GM12878 (cell line): ENCODE measurements around the gene ANO8. TPM values are rescaled to one million over a fixed set of nuclear protein-coding genes. Genes with fewer than 3 reads are reported as not detected.

Source experiments
- ATAC-seq: fragments of 200-7000 bp; cut with Tn5 transposase; 3 replicates; pipeline ENCODE4 v1.9.1; 2020; ENCODE audit warnings: mild to moderate bottlenecking, moderate library complexity
- BruUV-seq: library from RNA; stranded (reverse); fragments of 400-500 nt; replicated peaks from 2 replicates; lab custom pipeline; 2021; lab: Mats Ljungman, UMichigan
- CTCF ChIA-PET: fragments of 300-600 bp; sonication (Branson Sonifier 250); formaldehyde crosslinking; extraction: SDS; loops from one replicate; lab custom pipeline; 2021; ENCODE audit warnings: inconsistent platforms; lab: Yijun Ruan, JAX
- POLR2A ChIA-PET: fragments of 350-600 bp; formaldehyde crosslinking; extraction: SDS; loops from one replicate; lab custom pipeline; 2021; ENCODE audit warnings: inconsistent platforms; lab: Charles Lee
- RAD21 ChIA-PET: fragments of 300-600 bp; sonication (Branson Sonifier 250); formaldehyde crosslinking; loops from one replicate; lab custom pipeline; 2023; ENCODE audit warnings: antibody characterized with exemption; ENCODE audit not compliant: unreplicated experiment; lab: Charles Lee
- SMC1A ChIA-PET: fragments of 300-600 bp; sonication (Branson Sonifier 250); formaldehyde crosslinking; loops from one replicate; lab custom pipeline; 2023; ENCODE audit not compliant: unreplicated experiment, uncharacterized antibody; lab: Charles Lee
- DNase-seq: peaks from one replicate; pipeline ENCODE4 v3.0.0-alpha.2; 2011; ENCODE audit warnings: low read depth, low spot score
- FAIRE-seq: peaks from 3 replicates; lab custom pipeline; 2011; peaks lifted over from hg19 to GRCh38; lab: Jason Lieb, UNC
- H2AFZ ChIP-seq: 2 replicates; pipeline ENCODE4 v1.6.0; 2011; ENCODE audit warnings: low read depth, low read length, control low read depth; ENCODE audit not compliant: control insufficient read depth
- H3K27ac ChIP-seq: 2 replicates; pipeline ENCODE4 v1.5.1; 2011; ENCODE audit warnings: control low read depth; ENCODE audit not compliant: control insufficient read depth, insufficient read depth
- H3K27me3 ChIP-seq, 2 experiments: replicated peaks in 1 of 2; 2 replicates each; pipeline versions ENCODE4 v1.6.0 to v1.6.1; 2011; ENCODE audit warnings: low read length in 1 of 2; ENCODE audit not compliant: control insufficient read depth in 2 of 2, insufficient read depth in 2 of 2
- H3K36me3 ChIP-seq, 2 experiments: 2 replicates each; pipeline ENCODE4 v1.5.1; 2011; ENCODE audit warnings: low read length in 1 of 2; ENCODE audit not compliant: control insufficient read depth in 2 of 2, insufficient read depth in 2 of 2
- H3K4me1 ChIP-seq: 2 replicates; pipeline ENCODE4 v1.6.1; 2011; ENCODE audit warnings: mild to moderate bottlenecking, low read length, moderate library complexity, mixed read lengths; ENCODE audit not compliant: control insufficient read depth, insufficient read depth
- H3K4me2 ChIP-seq: 2 replicates; pipeline ENCODE4 v1.6.0; 2011; ENCODE audit warnings: control low read depth; ENCODE audit not compliant: control insufficient read depth, insufficient read depth
- H3K4me3 ChIP-seq: fragments of 200-600 bp; sonication (generic); 2 replicates; pipeline ENCODE4 v1.5.1; 2016
- H3K79me2 ChIP-seq: 2 replicates; pipeline ENCODE4 v1.6.0; 2011; ENCODE audit warnings: low read length; ENCODE audit not compliant: control insufficient read depth, insufficient read depth
- H3K9ac ChIP-seq: 2 replicates; pipeline ENCODE4 v1.8.0; 2011; ENCODE audit warnings: low read length, control low read depth, mixed read lengths; ENCODE audit not compliant: control insufficient read depth, insufficient read depth
- H3K9me3 ChIP-seq: replicated peaks from 3 replicates; pipeline ENCODE4 v1.5.1; 2011; ENCODE audit warnings: mild to moderate bottlenecking, low read length; ENCODE audit not compliant: control insufficient read depth, insufficient read depth
- H4K20me1 ChIP-seq: 2 replicates; pipeline ENCODE4 v1.6.0; 2011; ENCODE audit not compliant: control insufficient read depth, insufficient read depth
- ASH2L ChIP-seq: fragments of 300-600, 200-600 bp; sonication (generic); IDR thresholded peaks from 2 replicates; pipeline ENCODE4 v1.6.1; 2017; ENCODE audit warnings: low read depth, mild to moderate bottlenecking, borderline replicate concordance
- ATF3 ChIP-seq: IDR thresholded peaks from 2 replicates; pipeline ENCODE4 v1.6.1; 2011; ENCODE audit warnings: low read depth, mild to moderate bottlenecking, low read length, moderate library complexity, borderline replicate concordance; ENCODE audit errors: extremely low read depth
- E2F4 ChIP-seq: IDR thresholded peaks from 2 replicates; pipeline ENCODE4 v1.6.1; 2012; ENCODE audit warnings: low read depth, low read length, improper control_type of control experiment
- EED ChIP-seq: sonication (generic); IDR thresholded peaks from 2 replicates; pipeline ENCODE4 v1.6.1; 2016; ENCODE audit warnings: antibody characterized with exemption, low read depth
- ELK1 ChIP-seq: IDR thresholded peaks from 2 replicates; pipeline ENCODE4 v1.6.1; 2012; ENCODE audit warnings: low read depth, low read length, improper control_type of control experiment
- NR2C1 ChIP-seq: fragments of 450-650 bp; IDR thresholded peaks from 2 replicates; pipeline ENCODE4 v1.6.1; 2017; ENCODE audit warnings: antibody characterized with exemption, mild to moderate bottlenecking, moderate library complexity
- RELA ChIP-seq: fragments of 450-650 bp; IDR thresholded peaks from 2 replicates; pipeline ENCODE4 v1.8.0; 2014; ENCODE audit warnings: borderline replicate concordance; ENCODE audit not compliant: partially characterized antibody
- SREBF2 ChIP-seq: IDR thresholded peaks from 2 replicates; pipeline ENCODE4 v1.6.1; 2012; ENCODE audit warnings: mild to moderate bottlenecking, low read length
- ZSCAN29 ChIP-seq: fragments of 450-650 bp; IDR thresholded peaks from 2 replicates; pipeline ENCODE4 v1.6.1; 2017; ENCODE audit warnings: mild to moderate bottlenecking, moderate library complexity
- WGBS: methylation state at CpG from one replicate; pipeline ENCODE4 v1.1.6; 2016; ENCODE audit warnings: low lambda C conversion rate; ENCODE audit not compliant: insufficient replicate concordance, insufficient coverage; ENCODE audit errors: missing lambda C conversion rate; 5-methylcytosine and 5-hydroxymethylcytosine counted together
- in situ Hi-C: fragments of 300-500 bp; cut with MboI; formaldehyde crosslinking; loops from 9 replicates; pipeline ENCODE4 v1.14.3; 2018; ENCODE audit warnings: mixed read lengths
- intact Hi-C: fragments of 100-400 bp; cut with micrococcal nuclease; formaldehyde crosslinking; loops from one replicate; pipeline ENCODE4 v1.14.2; 2022; ENCODE audit not compliant: unreplicated experiment
- polyA plus RNA-seq, 11 experiments: library from polyadenylated mRNA; depleted of rRNA in 4 of 11; unstranded in 6 of 11; stranded (reverse) in 5 of 11; fragments of >200 nt; fragmentation: Nextera tagmentation in 4 of 11; fragmentation: Illumina TruSeq in 1 of 11; extraction: Ambion mirVana in 4 of 11; extraction: Trizol in 1 of 11; gene quantifications; 1 replicate in 1 of 11; 2 replicates in 10 of 11; pipeline versions ENCODE4 v1.2.1 to v1.2.3, GENCODE V29; 2011 to 2016; ENCODE audit warnings: inconsistent platforms in 2 of 11, missing spikeins in 2 of 11, low read depth in 1 of 11
- total RNA-seq, 4 experiments: library from RNA; depleted of rRNA in 3 of 4; stranded (reverse); fragments of >200 nt in 3 of 4; fragmentation: Illumina TruSeq in 1 of 4; extraction: Trizol in 1 of 4; gene quantifications; 2 replicates each; pipeline versions ENCODE4 v1.2.1 to v1.2.3, GENCODE V29; 2013 to 2021
- TF ChIP-seq, protein P1 (sequence below): fragments of 150-350 bp; IDR thresholded peaks from 2 replicates; pipeline ENCODE4 v1.6.1; 2014; ENCODE audit warnings: mild to moderate bottlenecking, low read depth, low read length
- TF ChIP-seq, protein P2 (sequence below): IDR thresholded peaks from 2 replicates; pipeline ENCODE4 v1.6.1; 2012; ENCODE audit warnings: mild to moderate bottlenecking, low read depth, low read length
- TF ChIP-seq, protein P3 (sequence below): fragments of 150-350 bp; IDR thresholded peaks from 2 replicates; pipeline ENCODE4 v1.6.1; 2016; ENCODE audit warnings: low read depth, low read length

ANO8 gene
- total and polyA plus RNA-seq, 10 of the 15 experiments (the other 5 are each of a cell fraction or from before 2014, with no cell fraction given) = 0.04 to 6.7 (median 1.1) TPM

- Histone ChIP-seq H3K4me1 (peaks cover 16% of the 10 kb centered on the region), H3K27me3 (no peaks in the 10 kb centered on the region), H2AFZ (no peak overlapping the region), H3K79me2 (peaks cover 5% of the 10 kb centered on the region), H3K9me3 (no peaks in the 10 kb centered on the region; the same call in 2 of the 3 replicates), H3K9ac (no peak overlapping the region), H3K27ac (no peak overlapping the region), H3K4me2 (no peak overlapping the region), H4K20me1 (no peaks in the 10 kb centered on the region), H3K4me3 (no peak overlapping the region), H3K36me3 (no peaks in the 10 kb centered on the region)
- ChIA-PET CTCF (no interaction called here), SMC1A (no interaction called here), RAD21 (no interaction called here), POLR2A (interaction anchor here (0.6 kb wide), 1 partner anchor 103 kb away, joined by 3 read pairs; no protein-coding TSS in a partner anchor)
- DNase-seq (no peak), ATAC-seq (no peak), FAIRE-seq (no peak)
- TSS peak; percentile 64 for BruUV-seq
- 98% methylated on average over 37 of the region's 51 CpGs for WGBS
- intact Hi-C loops (loop anchor here (10.0 kb wide), 1 partner anchor 406 kb away; no protein-coding TSS in a partner anchor), in situ Hi-C loops (no loop called here)
- TF ChIP-seq ZSCAN29 (no peak), ASH2L (no peak), E2F4 (no peak), ATF3 (no peak), EED (no peak), NR2C1 (no peak), ELK1 (no peak), SREBF2 (no peak), RELA (no peak)
- TF ChIP-seq, protein P1, sequence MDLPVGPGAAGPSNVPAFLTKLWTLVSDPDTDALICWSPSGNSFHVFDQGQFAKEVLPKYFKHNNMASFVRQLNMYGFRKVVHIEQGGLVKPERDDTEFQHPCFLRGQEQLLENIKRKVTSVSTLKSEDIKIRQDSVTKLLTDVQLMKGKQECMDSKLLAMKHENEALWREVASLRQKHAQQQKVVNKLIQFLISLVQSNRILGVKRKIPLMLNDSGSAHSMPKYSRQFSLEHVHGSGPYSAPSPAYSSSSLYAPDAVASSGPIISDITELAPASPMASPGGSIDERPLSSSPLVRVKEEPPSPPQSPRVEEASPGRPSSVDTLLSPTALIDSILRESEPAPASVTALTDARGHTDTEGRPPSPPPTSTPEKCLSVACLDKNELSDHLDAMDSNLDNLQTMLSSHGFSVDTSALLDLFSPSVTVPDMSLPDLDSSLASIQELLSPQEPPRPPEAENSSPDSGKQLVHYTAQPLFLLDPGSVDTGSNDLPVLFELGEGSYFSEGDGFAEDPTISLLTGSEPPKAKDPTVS = no peak
- TF ChIP-seq, protein P2, sequence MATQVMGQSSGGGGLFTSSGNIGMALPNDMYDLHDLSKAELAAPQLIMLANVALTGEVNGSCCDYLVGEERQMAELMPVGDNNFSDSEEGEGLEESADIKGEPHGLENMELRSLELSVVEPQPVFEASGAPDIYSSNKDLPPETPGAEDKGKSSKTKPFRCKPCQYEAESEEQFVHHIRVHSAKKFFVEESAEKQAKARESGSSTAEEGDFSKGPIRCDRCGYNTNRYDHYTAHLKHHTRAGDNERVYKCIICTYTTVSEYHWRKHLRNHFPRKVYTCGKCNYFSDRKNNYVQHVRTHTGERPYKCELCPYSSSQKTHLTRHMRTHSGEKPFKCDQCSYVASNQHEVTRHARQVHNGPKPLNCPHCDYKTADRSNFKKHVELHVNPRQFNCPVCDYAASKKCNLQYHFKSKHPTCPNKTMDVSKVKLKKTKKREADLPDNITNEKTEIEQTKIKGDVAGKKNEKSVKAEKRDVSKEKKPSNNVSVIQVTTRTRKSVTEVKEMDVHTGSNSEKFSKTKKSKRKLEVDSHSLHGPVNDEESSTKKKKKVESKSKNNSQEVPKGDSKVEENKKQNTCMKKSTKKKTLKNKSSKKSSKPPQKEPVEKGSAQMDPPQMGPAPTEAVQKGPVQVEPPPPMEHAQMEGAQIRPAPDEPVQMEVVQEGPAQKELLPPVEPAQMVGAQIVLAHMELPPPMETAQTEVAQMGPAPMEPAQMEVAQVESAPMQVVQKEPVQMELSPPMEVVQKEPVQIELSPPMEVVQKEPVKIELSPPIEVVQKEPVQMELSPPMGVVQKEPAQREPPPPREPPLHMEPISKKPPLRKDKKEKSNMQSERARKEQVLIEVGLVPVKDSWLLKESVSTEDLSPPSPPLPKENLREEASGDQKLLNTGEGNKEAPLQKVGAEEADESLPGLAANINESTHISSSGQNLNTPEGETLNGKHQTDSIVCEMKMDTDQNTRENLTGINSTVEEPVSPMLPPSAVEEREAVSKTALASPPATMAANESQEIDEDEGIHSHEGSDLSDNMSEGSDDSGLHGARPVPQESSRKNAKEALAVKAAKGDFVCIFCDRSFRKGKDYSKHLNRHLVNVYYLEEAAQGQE = no peak
- TF ChIP-seq, protein P3, sequence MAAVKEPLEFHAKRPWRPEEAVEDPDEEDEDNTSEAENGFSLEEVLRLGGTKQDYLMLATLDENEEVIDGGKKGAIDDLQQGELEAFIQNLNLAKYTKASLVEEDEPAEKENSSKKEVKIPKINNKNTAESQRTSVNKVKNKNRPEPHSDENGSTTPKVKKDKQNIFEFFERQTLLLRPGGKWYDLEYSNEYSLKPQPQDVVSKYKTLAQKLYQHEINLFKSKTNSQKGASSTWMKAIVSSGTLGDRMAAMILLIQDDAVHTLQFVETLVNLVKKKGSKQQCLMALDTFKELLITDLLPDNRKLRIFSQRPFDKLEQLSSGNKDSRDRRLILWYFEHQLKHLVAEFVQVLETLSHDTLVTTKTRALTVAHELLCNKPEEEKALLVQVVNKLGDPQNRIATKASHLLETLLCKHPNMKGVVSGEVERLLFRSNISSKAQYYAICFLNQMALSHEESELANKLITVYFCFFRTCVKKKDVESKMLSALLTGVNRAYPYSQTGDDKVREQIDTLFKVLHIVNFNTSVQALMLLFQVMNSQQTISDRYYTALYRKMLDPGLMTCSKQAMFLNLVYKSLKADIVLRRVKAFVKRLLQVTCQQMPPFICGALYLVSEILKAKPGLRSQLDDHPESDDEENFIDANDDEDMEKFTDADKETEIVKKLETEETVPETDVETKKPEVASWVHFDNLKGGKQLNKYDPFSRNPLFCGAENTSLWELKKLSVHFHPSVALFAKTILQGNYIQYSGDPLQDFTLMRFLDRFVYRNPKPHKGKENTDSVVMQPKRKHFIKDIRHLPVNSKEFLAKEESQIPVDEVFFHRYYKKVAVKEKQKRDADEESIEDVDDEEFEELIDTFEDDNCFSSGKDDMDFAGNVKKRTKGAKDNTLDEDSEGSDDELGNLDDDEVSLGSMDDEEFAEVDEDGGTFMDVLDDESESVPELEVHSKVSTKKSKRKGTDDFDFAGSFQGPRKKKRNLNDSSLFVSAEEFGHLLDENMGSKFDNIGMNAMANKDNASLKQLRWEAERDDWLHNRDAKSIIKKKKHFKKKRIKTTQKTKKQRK = no peak
These were observed 33.5 kb downstream of the ANO8 start for GRCh38 chr19:17300992-17301619.
